ENCODE results near the gene CNGA1. TPM values are rescaled to one million over a fixed set of nuclear protein-coding genes. Genes with fewer than 3 reads are reported as not detected.

CNGA1 gene
- total RNA-seq, 3 donors from 2014 or later = 2.2 to 17.8 (median 5.4) TPM

GRCh38 chr4:47915378-47915777 is 101.1 kb downstream of the CNGA1 start:
- no peak for TF ChIP-seq CTCF (IDR thresholded peaks at IDR 0.05)
- H3K4me3 ChIP-seq = no peak overlapping the region
- intact Hi-C loops (cut with DNase I, micrococcal nuclease) = no loop called here
- no peaks in the 10 kb centered on the region for H3K36me3 ChIP-seq (ENCODE audit: low read depth)
- no peaks in the 10 kb centered on the region for H3K9me3 ChIP-seq
- DNase-seq (no peak), ATAC-seq (no peak)
- no peaks in the 10 kb centered on the region for H3K4me1 ChIP-seq (ENCODE audit: low read depth)

- peak overlapping the region; percentile 79 for H3K4me3 ChIP-seq
- ATAC-seq = peak; percentile 10
- intact Hi-C loops (cut with DNase I, micrococcal nuclease) = no loop called here
- DNase-seq = no peak
- TF ChIP-seq CTCF (IDR thresholded peaks at IDR 0.05) = no peak
- H3K36me3 ChIP-seq (ENCODE audit: low read depth) = no peaks in the 10 kb centered on the region
- no peaks in the 10 kb centered on the region for H3K4me1 ChIP-seq (ENCODE audit: low read depth)
- no peaks in the 10 kb centered on the region for H3K9me3 ChIP-seq
These were observed 101.6 kb downstream of the CNGA1 start for GRCh38 chr4:47914926-47915237.

- H3K9me3 ChIP-seq = no peaks in the 10 kb centered on the region
- H3K4me1 ChIP-seq (ENCODE audit: low read depth) = no peaks in the 10 kb centered on the region
- peak; percentile 99 for ATAC-seq
- DNase-seq = peak; percentile 98 to 99 (median 98)
- no peaks in the 10 kb centered on the region for H3K36me3 ChIP-seq (ENCODE audit: low read depth)
- peak within 1 kb of the TSS; percentile 79 for H3K4me3 ChIP-seq
- TF ChIP-seq CTCF (IDR thresholded peaks at IDR 0.05) = no peak
- intact Hi-C loops (cut with DNase I, micrococcal nuclease) = no loop called here
These were observed 102.1 kb downstream of the CNGA1 start, which contains the start of gene NFXL1 for GRCh38 chr4:47914220-47914925. Gene NFXL1 (minus strand): TSS chr4:47914583. CDS start chr4:47914203, 380 bp downstream.

- Histone ChIP-seq H3K9me3 (no peaks in the 10 kb centered on the region), H3K36me3 (ENCODE audit: low read depth) (no peaks in the 10 kb centered on the region), H3K4me3 (peak overlapping the region; percentile 79), H3K4me1 (ENCODE audit: low read depth) (no peaks in the 10 kb centered on the region)
- DNase-seq (peak; percentile 69 to 78 (median 74)), ATAC-seq (peak; percentile 70)
- intact Hi-C loops (cut with DNase I, micrococcal nuclease) = no loop called here
- no peak for TF ChIP-seq CTCF (IDR thresholded peaks at IDR 0.05)
These were observed 102.6 kb downstream of the CNGA1 start for GRCh38 chr4:47913861-47914219.

- TF ChIP-seq CTCF (IDR thresholded peaks at IDR 0.05) = no peak
- no peaks in the 10 kb centered on the region for H3K9me3 ChIP-seq
- ATAC-seq (peak; percentile 6), DNase-seq (no peak)
- intact Hi-C loops (cut with DNase I, micrococcal nuclease) = no loop called here
- no peaks in the 10 kb centered on the region for H3K4me1 ChIP-seq (ENCODE audit: low read depth)
- no peaks in the 10 kb centered on the region for H3K36me3 ChIP-seq (ENCODE audit: low read depth)
- H3K4me3 ChIP-seq = peak overlapping the region; percentile 79
These were observed 103.2 kb downstream of the CNGA1 start for GRCh38 chr4:47913330-47913729.
